HAP-1 (cell line): ENCODE measurements around the gene PPP1R12C.
"Not testable (repeated sequence)": the region's sequence is repeated elsewhere in the genome, so short reads cannot be mapped to it uniquely, and the experiment has no call there.

ENCODE experiments used
- DNase-seq, 2 experiments: peaks; one replicate each; pipeline ENCODE4 v3.0.0-alpha.2; 2016 to 2020; ENCODE audit warnings: low spot score in 2 of 2
- H3K27me3 ChIP-seq: fragments of 250-450 bp; sonication (Bioruptor Pico); 2 replicates; pipeline ENCODE4 v1.5.1; 2020; ENCODE audit warnings: low read depth, mild to moderate bottlenecking, moderate library complexity
- H3K36me3 ChIP-seq: fragments of 250-450 bp; sonication (Bioruptor Pico); replicated peaks from 2 replicates; pipeline ENCODE4 v1.5.1; 2020; ENCODE audit warnings: mild to moderate bottlenecking
- H3K4me1 ChIP-seq: fragments of 250-450 bp; sonication (Bioruptor Pico); 2 replicates; pipeline ENCODE4 v1.5.1; 2020; ENCODE audit warnings: mild to moderate bottlenecking
- H3K4me3 ChIP-seq: fragments of 250-450 bp; sonication (Bioruptor Pico); 2 replicates; pipeline ENCODE4 v1.5.1; 2020; ENCODE audit warnings: mild to moderate bottlenecking, moderate library complexity
- H3K9me3 ChIP-seq: fragments of 250-450 bp; sonication (Bioruptor Pico); 2 replicates; pipeline ENCODE4 v1.5.1; 2020; ENCODE audit warnings: mild to moderate bottlenecking, moderate library complexity
- in situ Hi-C: fragments of 300-500 bp; cut with MboI; formaldehyde crosslinking; loops from 3 replicates; pipeline ENCODE4 v1.14.3; 2020; ENCODE audit warnings: low sequenced_read_pairs, inconsistent platforms, mixed read lengths

Gene PPP1R12C

DNA sequence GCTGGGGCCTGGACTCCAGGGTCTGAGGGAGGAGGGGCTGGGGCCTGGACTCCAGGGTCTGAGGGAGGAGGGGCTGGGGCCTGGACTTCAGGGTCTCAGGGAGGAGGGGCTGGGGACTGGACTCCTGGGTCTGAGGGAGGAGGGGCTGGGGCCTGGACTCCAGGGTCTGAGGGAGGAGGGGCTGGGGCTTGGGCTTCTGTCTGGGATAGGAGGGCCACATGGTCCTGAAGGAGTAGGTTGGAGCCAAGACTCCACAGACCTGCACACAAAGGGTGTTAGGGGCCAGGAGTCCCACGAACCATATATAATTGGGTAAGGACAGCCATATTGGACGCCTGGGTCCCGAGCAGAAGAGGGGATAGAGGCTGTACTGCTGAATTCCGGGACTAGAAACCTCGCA, 38.3 kb upstream of the PPP1R12C start:
- DNase-seq, H3K9me3 ChIP-seq, H3K36me3 ChIP-seq, H3K27me3 ChIP-seq, H3K4me1 ChIP-seq, in situ Hi-C loops: not testable (repeated sequence)
- peak overlapping the region; percentile 27 for H3K4me3 ChIP-seq

- Histone ChIP-seq H3K27me3 (peaks cover 11% of the 10 kb centered on the region; the same call in 1 of the 2 replicates), H3K4me3 (no peak overlapping the region), H3K4me1 (peaks cover 3% of the 10 kb centered on the region; the same call in 1 of the 2 replicates), H3K9me3 (no peaks in the 10 kb centered on the region), H3K36me3 (no peaks in the 10 kb centered on the region)
- in situ Hi-C loops = no loop called here
- DNase-seq = no peak
These were observed 36.3 kb upstream of the PPP1R12C start for GRCh38 chr19:55153652-55154264.

DNA sequence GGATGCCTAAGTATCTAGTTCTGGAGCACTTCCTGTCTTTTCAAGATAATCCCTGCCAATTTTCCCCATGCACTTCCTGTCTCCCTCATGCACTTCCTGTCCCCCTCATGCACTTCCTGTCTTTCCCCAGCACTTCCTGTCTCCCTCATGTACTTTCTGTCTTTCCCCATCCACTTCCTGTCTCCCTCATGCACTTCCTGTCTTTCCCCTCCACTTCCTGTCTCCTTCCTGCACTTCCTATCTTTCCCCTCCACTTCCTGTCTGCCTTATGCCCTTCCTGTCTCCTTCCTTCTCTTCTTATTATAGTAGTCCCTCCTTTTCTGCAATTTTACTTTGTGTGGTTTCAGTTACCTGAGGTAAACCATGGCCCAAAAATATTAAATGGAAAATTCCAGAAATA, 34.6 kb upstream of the PPP1R12C start:
- peak in 1 of 2 experiments; percentile 51 for DNase-seq
- H3K27me3 ChIP-seq = peaks cover 11% of the 10 kb centered on the region
- no peaks in the 10 kb centered on the region for H3K36me3 ChIP-seq
- H3K4me3 ChIP-seq = no peak overlapping the region
- in situ Hi-C loops = no loop called here
- H3K9me3 ChIP-seq = no peaks in the 10 kb centered on the region
- peaks cover 5% of the 10 kb centered on the region for H3K4me1 ChIP-seq

GRCh38 chr19:55149078-55150003, 31.9 kb upstream of the PPP1R12C start, which contains the start of gene TNNT1:
Gene TNNT1, minus strand, starts transcription at chr19:55149206. Its CDS starts 2,049 bp downstream, at chr19:55147157.
- H3K4me3 ChIP-seq = no peak within 1 kb of the TSS
- in situ Hi-C loops = no loop called here
- H3K27me3 ChIP-seq = peaks cover 8% of the 10 kb centered on the region
- H3K36me3 ChIP-seq = no peaks in the 10 kb centered on the region
- H3K4me1 ChIP-seq = peaks cover 2% of the 10 kb centered on the region
- H3K9me3 ChIP-seq = no peaks in the 10 kb centered on the region
- DNase-seq = no peak

- Histone ChIP-seq H3K4me1 (peaks cover 2% of the 10 kb centered on the region), H3K9me3 (no peaks in the 10 kb centered on the region), H3K36me3 (no peaks in the 10 kb centered on the region), H3K4me3 (no peak overlapping the region), H3K27me3 (peaks cover 8% of the 10 kb centered on the region)
- in situ Hi-C loops = no loop called here
- DNase-seq = no peak
These were observed 30.3 kb upstream of the PPP1R12C start for GRCh38 chr19:55147545-55148251.

DNA sequence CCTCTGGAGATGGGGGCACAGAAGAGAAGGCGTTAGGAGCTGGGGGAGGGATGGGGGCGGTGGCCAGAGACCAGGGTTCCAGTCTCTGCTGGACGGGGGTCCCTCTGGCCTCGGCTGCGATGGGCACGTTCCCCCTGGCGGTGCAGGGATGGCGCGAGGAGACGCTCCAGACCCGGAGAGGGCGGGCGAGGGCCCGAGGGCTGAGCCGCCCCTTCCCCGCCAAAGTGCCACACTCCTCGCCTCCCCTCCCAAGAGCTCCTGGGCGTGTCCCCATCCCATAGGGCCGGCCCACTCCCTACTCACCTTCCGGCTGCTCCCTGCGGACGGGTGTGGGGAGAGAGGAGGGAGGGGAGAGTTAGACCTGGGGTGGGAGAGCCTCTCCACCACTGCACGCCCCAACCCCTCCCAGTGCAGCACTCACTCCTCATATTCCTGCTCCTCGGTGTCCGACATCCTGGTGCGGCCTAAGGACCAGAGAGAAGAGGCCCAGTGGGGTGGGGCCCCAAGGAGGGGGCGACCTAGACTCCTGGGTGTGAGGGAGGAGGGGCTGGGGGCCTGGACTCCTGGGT, 29.4 kb upstream of the PPP1R12C start:
- no peaks in the 10 kb centered on the region for H3K36me3 ChIP-seq
- H3K9me3 ChIP-seq = no peaks in the 10 kb centered on the region
- peak; percentile 28 to 87 for DNase-seq
- H3K4me3 ChIP-seq = peak overlapping the region; percentile 37
- peaks cover 8% of the 10 kb centered on the region for H3K27me3 ChIP-seq
- in situ Hi-C loops = no loop called here
- H3K4me1 ChIP-seq = peaks cover 2% of the 10 kb centered on the region

DNA sequence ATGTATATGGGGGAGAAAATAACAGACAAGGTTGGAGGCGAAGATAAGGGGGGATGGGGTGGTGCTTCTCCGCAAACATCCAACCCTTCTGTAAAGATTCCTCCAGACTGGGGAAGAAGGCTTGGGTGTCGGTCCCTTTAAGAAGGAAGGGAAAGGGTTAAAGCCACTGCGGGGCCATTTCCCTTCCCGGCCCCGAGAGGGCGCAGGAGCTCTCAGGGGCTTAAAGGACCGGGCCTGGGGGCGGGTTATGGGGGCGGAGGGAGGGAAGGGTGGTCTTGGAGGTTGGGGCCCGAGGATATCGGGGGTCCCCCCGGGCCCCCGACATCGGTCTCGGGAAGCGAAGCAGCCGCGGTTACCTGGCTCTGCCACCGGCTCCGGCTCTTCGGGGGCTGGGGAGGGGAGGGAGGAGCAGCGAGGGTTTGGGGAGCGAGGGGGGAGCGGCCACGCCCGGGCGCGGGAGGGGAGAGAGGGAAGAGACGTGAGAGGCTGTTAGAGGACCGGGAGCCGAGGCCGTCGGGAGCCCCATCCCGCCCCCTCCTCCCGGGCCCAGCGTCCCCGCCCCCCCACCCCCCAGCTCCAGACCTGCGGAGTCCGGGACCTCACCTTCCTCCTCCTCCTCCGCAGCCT, 28.8 kb upstream of the PPP1R12C start:
- H3K36me3 ChIP-seq = no peaks in the 10 kb centered on the region
- no peaks in the 10 kb centered on the region for H3K9me3 ChIP-seq
- peaks cover 8% of the 10 kb centered on the region for H3K27me3 ChIP-seq
- peak overlapping the region; percentile 37 for H3K4me3 ChIP-seq
- peak; percentile 27 to 75 for DNase-seq
- in situ Hi-C loops = no loop called here
- peaks cover 2% of the 10 kb centered on the region for H3K4me1 ChIP-seq

DNA sequence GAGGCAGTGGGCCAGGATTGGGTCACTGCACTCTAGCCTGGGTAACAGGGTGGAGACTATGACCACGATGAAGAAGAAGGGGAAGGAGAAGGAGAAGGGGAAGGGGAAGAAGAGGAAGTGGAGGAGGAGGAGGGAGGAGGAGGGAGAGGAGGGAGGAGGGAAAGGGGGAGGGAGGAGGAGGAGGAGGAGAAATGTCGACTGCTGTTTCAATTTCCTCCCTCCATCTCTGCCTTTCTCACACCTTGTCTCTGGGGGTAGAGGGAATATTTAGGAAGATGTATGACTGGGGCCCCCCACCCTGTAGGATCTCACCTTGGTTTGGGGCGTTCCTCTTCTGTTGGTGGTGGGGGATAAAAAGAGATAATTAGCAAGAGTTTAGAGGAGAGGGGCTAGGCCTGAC, 27.8 kb upstream of the PPP1R12C start:
- in situ Hi-C loops = no loop called here
- H3K4me3 ChIP-seq = no peak overlapping the region
- H3K36me3 ChIP-seq = no peaks in the 10 kb centered on the region
- peaks cover 7% of the 10 kb centered on the region for H3K27me3 ChIP-seq
- no peaks in the 10 kb centered on the region for H3K9me3 ChIP-seq
- DNase-seq = no peak
- H3K4me1 ChIP-seq = peaks cover 2% of the 10 kb centered on the region

DNA sequence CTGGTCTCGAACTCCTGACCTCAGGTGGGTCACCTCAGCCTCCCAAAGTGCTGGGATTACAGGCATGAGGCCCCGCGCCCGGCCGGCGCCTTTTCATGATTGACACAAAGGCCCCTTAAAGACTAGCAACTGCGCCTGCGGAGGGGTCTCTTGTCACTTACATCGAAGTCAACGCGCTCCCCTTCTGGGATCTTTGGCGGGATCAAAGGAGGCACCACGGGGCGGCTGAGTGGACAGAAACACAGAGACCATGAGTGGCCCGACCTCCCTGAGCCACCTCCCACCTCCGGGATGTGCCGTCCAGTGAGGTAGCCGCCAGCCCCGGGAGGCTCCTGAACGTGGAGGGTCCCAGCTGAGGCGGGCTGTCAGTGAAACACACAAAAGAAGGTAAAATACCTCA, 24.3 kb upstream of the PPP1R12C start:
- Histone ChIP-seq H3K4me1 (no peaks in the 10 kb centered on the region; the same call in none of the 2 replicates), H3K9me3 (no peaks in the 10 kb centered on the region), H3K4me3 (no peak overlapping the region), H3K36me3 (no peaks in the 10 kb centered on the region), H3K27me3 (no peaks in the 10 kb centered on the region)
- in situ Hi-C loops = loop anchor here (5.0 kb wide), 1 partner anchor 276 kb away; no protein-coding TSS in a partner anchor
- no peak for DNase-seq

DNA sequence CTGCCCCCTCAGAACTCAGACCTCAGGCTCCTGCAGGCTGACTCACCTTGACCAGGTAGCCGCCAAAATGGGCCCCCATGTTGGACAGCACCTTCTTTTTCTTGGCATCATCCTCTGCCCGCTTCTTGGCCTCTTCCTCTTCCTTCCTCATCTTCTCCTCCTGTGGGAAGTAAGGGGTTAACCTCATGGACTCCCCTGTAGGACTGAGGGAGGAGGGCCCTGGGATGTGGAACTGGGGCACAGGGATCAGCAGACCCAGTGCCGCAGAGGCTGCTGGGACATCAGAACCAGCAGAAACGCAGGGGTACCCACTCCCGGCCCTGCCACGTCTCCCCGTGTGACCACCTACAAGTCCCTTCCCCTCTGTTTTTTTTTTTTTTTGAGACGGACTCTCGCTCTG, 20.5 kb upstream of the PPP1R12C start:
- no peak overlapping the region for H3K4me3 ChIP-seq
- H3K4me1 ChIP-seq = no peaks in the 10 kb centered on the region; the same call in 1 of the 2 replicates
- DNase-seq = no peak
- in situ Hi-C loops = no loop called here
- H3K36me3 ChIP-seq = no peaks in the 10 kb centered on the region
- no peaks in the 10 kb centered on the region for H3K27me3 ChIP-seq
- H3K9me3 ChIP-seq = no peaks in the 10 kb centered on the region

GRCh38 chr19:55136399-55137102, 19.1 kb upstream of the PPP1R12C start:
- Histone ChIP-seq H3K36me3 (no peaks in the 10 kb centered on the region), H3K4me1 (no peaks in the 10 kb centered on the region; the same call in 1 of the 2 replicates), H3K9me3 (no peaks in the 10 kb centered on the region), H3K27me3 (no peaks in the 10 kb centered on the region), H3K4me3 (no peak overlapping the region)
- in situ Hi-C loops = no loop called here
- DNase-seq = no peak

DNA sequence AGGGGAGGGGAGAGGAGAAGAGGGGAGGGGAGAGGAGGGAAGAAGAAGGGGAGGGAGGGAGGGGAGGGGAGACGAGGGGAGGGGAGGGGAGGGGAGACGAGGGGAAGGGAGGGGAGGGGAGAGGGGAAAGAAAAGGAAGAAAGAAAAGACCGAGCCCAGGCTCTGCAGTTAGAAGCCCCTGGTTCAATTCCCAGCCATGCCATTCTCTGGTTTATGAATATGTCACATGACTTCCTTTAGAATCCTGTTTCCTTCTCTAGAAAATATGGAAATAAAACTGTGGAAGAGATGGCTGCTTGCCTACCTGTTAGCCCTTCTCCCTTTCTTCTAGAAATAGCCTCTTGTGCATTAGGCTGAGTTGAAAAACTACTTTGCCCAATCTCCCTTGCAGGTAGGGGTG, 17.3 kb upstream of the PPP1R12C start:
- Histone ChIP-seq H3K4me3 (no peak overlapping the region), H3K27me3 (no peaks in the 10 kb centered on the region), H3K4me1 (no peaks in the 10 kb centered on the region), H3K9me3 (no peaks in the 10 kb centered on the region), H3K36me3 (no peaks in the 10 kb centered on the region)
- no peak for DNase-seq
- in situ Hi-C loops = no loop called here
